ENCODE data around the gene PRUNE2. TPM values are rescaled to one million over a fixed set of nuclear protein-coding genes. Genes with fewer than 3 reads are reported as not detected.

PRUNE2 gene
- total and polyA plus RNA-seq, 9 donors = 9.1 to 16.4 (median 11.9) TPM

- H3K9me3 ChIP-seq (replicated peaks; ENCODE audit: control insufficient read depth, low read depth, low read length) = no peaks in the 10 kb centered on the region
- no peaks in the 10 kb centered on the region for H3K36me3 ChIP-seq (ENCODE audit: control insufficient read depth, insufficient read depth, low read length)
- H3K27me3 ChIP-seq (ENCODE audit: control insufficient read depth, insufficient read depth, low read length) = peaks cover 12% of the 10 kb centered on the region
- 78% methylated on average over 1 of the region's 5 CpGs for WGBS (ENCODE audit: insufficient coverage)
- H3K27ac ChIP-seq (ENCODE audit: low read length) = no peak overlapping the region
- DNase-seq = no peak
- H3K4me1 ChIP-seq (ENCODE audit: control insufficient read depth, insufficient read depth, low read length) = peaks cover 11% of the 10 kb centered on the region
- H3K4me3 ChIP-seq (ENCODE audit: low read length) = no peak overlapping the region
Observed at GRCh38 chr9:76891874-76892273, 14.0 kb downstream of the PRUNE2 start.

GRCh38 chr9:76891279-76891678, 14.6 kb downstream of the PRUNE2 start:
- no peaks in the 10 kb centered on the region for H3K36me3 ChIP-seq (ENCODE audit: control insufficient read depth, insufficient read depth, low read length)
- H3K27ac ChIP-seq (ENCODE audit: low read length) = no peak overlapping the region
- 94% methylated on average over 4 of the region's 5 CpGs for WGBS (ENCODE audit: insufficient coverage)
- DNase-seq = no peak
- H3K27me3 ChIP-seq (ENCODE audit: control insufficient read depth, insufficient read depth, low read length) = peaks cover 9% of the 10 kb centered on the region
- no peak overlapping the region for H3K4me3 ChIP-seq (ENCODE audit: low read length)
- no peaks in the 10 kb centered on the region for H3K9me3 ChIP-seq (replicated peaks; ENCODE audit: control insufficient read depth, low read depth, low read length)
- H3K4me1 ChIP-seq (ENCODE audit: control insufficient read depth, insufficient read depth, low read length) = peaks cover 11% of the 10 kb centered on the region

- Histone ChIP-seq H3K9me3 (replicated peaks; ENCODE audit: control insufficient read depth, low read depth, low read length) (no peaks in the 10 kb centered on the region), H3K4me3 (ENCODE audit: low read length) (no peak overlapping the region), H3K27me3 (ENCODE audit: control insufficient read depth, insufficient read depth, low read length) (peaks cover 5% of the 10 kb centered on the region), H3K4me1 (ENCODE audit: control insufficient read depth, insufficient read depth, low read length) (peaks cover 4% of the 10 kb centered on the region), H3K27ac (ENCODE audit: low read length) (no peak overlapping the region), H3K36me3 (ENCODE audit: control insufficient read depth, insufficient read depth, low read length) (no peaks in the 10 kb centered on the region)
- DNase-seq = no peak
- no CpG with 5 or more reads among the region's 7 CpGs for WGBS (ENCODE audit: insufficient coverage)
Observed at GRCh38 chr9:76887951-76888350, 18.0 kb downstream of the PRUNE2 start.

- Histone ChIP-seq H3K36me3 (ENCODE audit: control insufficient read depth, insufficient read depth, low read length) (no peaks in the 10 kb centered on the region), H3K9me3 (replicated peaks; ENCODE audit: control insufficient read depth, low read depth, low read length) (no peaks in the 10 kb centered on the region), H3K27ac (ENCODE audit: low read length) (no peak overlapping the region), H3K4me3 (ENCODE audit: low read length) (no peak overlapping the region), H3K27me3 (ENCODE audit: control insufficient read depth, insufficient read depth, low read length) (peaks cover 5% of the 10 kb centered on the region), H3K4me1 (ENCODE audit: control insufficient read depth, insufficient read depth, low read length) (peaks cover 4% of the 10 kb centered on the region)
- peak; percentile 26 for DNase-seq
- WGBS (ENCODE audit: insufficient coverage) = 20% methylated on average over 1 of the region's 5 CpGs
Observed at GRCh38 chr9:76887003-76887821, 18.7 kb downstream of the PRUNE2 start.

GRCh38 chr9:76886318-76886717, 19.6 kb downstream of the PRUNE2 start:
- Histone ChIP-seq H3K9me3 (replicated peaks; ENCODE audit: control insufficient read depth, low read depth, low read length) (no peaks in the 10 kb centered on the region), H3K27ac (ENCODE audit: low read length) (no peak overlapping the region), H3K27me3 (ENCODE audit: control insufficient read depth, insufficient read depth, low read length) (peaks cover 2% of the 10 kb centered on the region), H3K36me3 (ENCODE audit: control insufficient read depth, insufficient read depth, low read length) (no peaks in the 10 kb centered on the region), H3K4me1 (ENCODE audit: control insufficient read depth, insufficient read depth, low read length) (peaks cover 4% of the 10 kb centered on the region), H3K4me3 (ENCODE audit: low read length) (no peak overlapping the region)
- DNase-seq = no peak
- 77% methylated on average over 2 of the region's 3 CpGs for WGBS (ENCODE audit: insufficient coverage)

- no CpG with 5 or more reads among the region's 1 CpG for WGBS (ENCODE audit: insufficient coverage)
- Histone ChIP-seq H3K27ac (ENCODE audit: low read length) (no peak overlapping the region), H3K36me3 (ENCODE audit: control insufficient read depth, insufficient read depth, low read length) (no peaks in the 10 kb centered on the region), H3K9me3 (replicated peaks; ENCODE audit: control insufficient read depth, low read depth, low read length) (no peaks in the 10 kb centered on the region), H3K4me1 (ENCODE audit: control insufficient read depth, insufficient read depth, low read length) (peaks cover 4% of the 10 kb centered on the region), H3K4me3 (ENCODE audit: low read length) (no peak overlapping the region), H3K27me3 (ENCODE audit: control insufficient read depth, insufficient read depth, low read length) (no peaks in the 10 kb centered on the region)
- DNase-seq = no peak
Observed at GRCh38 chr9:76884823-76885222, 21.1 kb downstream of the PRUNE2 start.

GRCh38 chr9:76883341-76883855, 22.5 kb downstream of the PRUNE2 start:
- H3K4me3 ChIP-seq (ENCODE audit: low read length) = no peak overlapping the region
- no peaks in the 10 kb centered on the region for H3K36me3 ChIP-seq (ENCODE audit: control insufficient read depth, insufficient read depth, low read length)
- H3K27ac ChIP-seq (ENCODE audit: low read length) = no peak overlapping the region
- H3K4me1 ChIP-seq (ENCODE audit: control insufficient read depth, insufficient read depth, low read length) = peaks cover 4% of the 10 kb centered on the region
- WGBS (ENCODE audit: insufficient coverage) = no CpG with 5 or more reads among the region's 3 CpGs
- no peak for DNase-seq
- H3K27me3 ChIP-seq (ENCODE audit: control insufficient read depth, insufficient read depth, low read length) = no peaks in the 10 kb centered on the region
- no peaks in the 10 kb centered on the region for H3K9me3 ChIP-seq (replicated peaks; ENCODE audit: control insufficient read depth, low read depth, low read length)

- WGBS (ENCODE audit: insufficient coverage) = 79% methylated on average over 2 of the region's 4 CpGs
- Histone ChIP-seq H3K4me1 (ENCODE audit: control insufficient read depth, insufficient read depth, low read length) (peaks cover 3% of the 10 kb centered on the region), H3K9me3 (replicated peaks; ENCODE audit: control insufficient read depth, low read depth, low read length) (no peaks in the 10 kb centered on the region), H3K27me3 (ENCODE audit: control insufficient read depth, insufficient read depth, low read length) (no peaks in the 10 kb centered on the region), H3K4me3 (ENCODE audit: low read length) (no peak overlapping the region), H3K27ac (ENCODE audit: low read length) (no peak overlapping the region), H3K36me3 (ENCODE audit: control insufficient read depth, insufficient read depth, low read length) (no peaks in the 10 kb centered on the region)
- no peak for DNase-seq
Observed at GRCh38 chr9:76882686-76883085, 23.2 kb downstream of the PRUNE2 start.

- WGBS (ENCODE audit: insufficient coverage) = no CpG with 5 or more reads among the region's 2 CpGs
- no peaks in the 10 kb centered on the region for H3K4me1 ChIP-seq (ENCODE audit: control insufficient read depth, insufficient read depth, low read length)
- no peaks in the 10 kb centered on the region for H3K36me3 ChIP-seq (ENCODE audit: control insufficient read depth, insufficient read depth, low read length)
- H3K9me3 ChIP-seq (replicated peaks; ENCODE audit: control insufficient read depth, low read depth, low read length) = no peaks in the 10 kb centered on the region
- no peak overlapping the region for H3K4me3 ChIP-seq (ENCODE audit: low read length)
- no peaks in the 10 kb centered on the region for H3K27me3 ChIP-seq (ENCODE audit: control insufficient read depth, insufficient read depth, low read length)
- DNase-seq = no peak
- no peak overlapping the region for H3K27ac ChIP-seq (ENCODE audit: low read length)
Observed at GRCh38 chr9:76880210-76880609, 25.7 kb downstream of the PRUNE2 start.

- H3K4me3 ChIP-seq (ENCODE audit: low read length) = no peak overlapping the region
- no peaks in the 10 kb centered on the region for H3K27me3 ChIP-seq (ENCODE audit: control insufficient read depth, insufficient read depth, low read length)
- DNase-seq = no peak
- H3K4me1 ChIP-seq (ENCODE audit: control insufficient read depth, insufficient read depth, low read length) = no peaks in the 10 kb centered on the region
- WGBS (ENCODE audit: insufficient coverage) = 100% methylated on average over 1 of the region's 3 CpGs
- no peaks in the 10 kb centered on the region for H3K36me3 ChIP-seq (ENCODE audit: control insufficient read depth, insufficient read depth, low read length)
- H3K27ac ChIP-seq (ENCODE audit: low read length) = no peak overlapping the region
- H3K9me3 ChIP-seq (replicated peaks; ENCODE audit: control insufficient read depth, low read depth, low read length) = no peaks in the 10 kb centered on the region
Observed at GRCh38 chr9:76878933-76879332, 27.0 kb downstream of the PRUNE2 start.

Data from muscle of leg (tissue), 11 donors.